ENCODE results near the gene OR11A1. TPM values are rescaled to one million over a fixed set of nuclear protein-coding genes. Genes with fewer than 3 reads are reported as not detected.
"Not testable (repeated sequence)": the region's sequence is repeated elsewhere in the genome, so short reads cannot be mapped to it uniquely, and the experiment has no call there.

The OR11A1 gene
- total RNA-seq, 1 donor from 2014 or later = not detected

DNA sequence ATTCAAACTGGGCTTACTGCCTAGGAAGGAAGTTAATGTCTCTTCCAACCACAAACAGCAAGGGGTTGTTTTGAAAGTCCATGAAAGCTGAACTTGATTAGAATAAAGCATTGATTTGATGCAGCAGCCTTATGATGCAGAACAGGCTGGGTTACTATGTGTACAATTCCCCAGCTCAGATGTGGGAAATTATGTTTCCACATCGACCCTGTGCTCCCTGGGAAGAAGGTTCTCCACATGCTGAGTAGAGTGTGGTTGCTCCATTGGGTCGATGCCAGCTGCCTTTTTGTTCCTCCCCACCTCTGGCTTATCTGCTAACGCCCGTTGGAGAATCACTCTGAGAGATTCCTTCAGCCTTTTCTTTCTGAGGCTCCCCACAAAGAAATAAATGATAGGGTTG lies 29.7 kb upstream of the OR11A1 start:
- no peak for ATAC-seq (ENCODE audit: poor library complexity)
- no peak for DNase-seq
- intact Hi-C loops (cut with DNase I) = no loop called here

DNA sequence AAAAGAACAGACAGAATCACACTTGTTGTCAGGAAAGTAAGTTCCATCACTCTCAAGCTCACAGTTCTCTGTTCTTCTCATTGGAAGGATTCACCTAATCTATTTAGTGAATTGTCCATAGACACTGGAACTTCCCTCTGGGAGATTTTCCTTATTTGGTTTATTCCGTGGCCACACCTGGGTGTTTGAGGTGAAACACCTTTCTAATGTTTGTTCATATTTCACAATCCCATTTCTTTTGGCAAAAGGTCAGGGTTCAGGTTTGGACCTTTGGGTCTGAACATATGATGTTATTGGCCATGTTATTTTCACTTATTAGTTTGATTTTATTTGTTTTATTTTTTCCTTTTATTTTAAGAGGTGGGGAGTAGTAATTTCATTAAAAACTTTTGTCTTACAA lies 26.9 kb upstream of the OR11A1 start:
- intact Hi-C loops (cut with DNase I) = no loop called here

DNA sequence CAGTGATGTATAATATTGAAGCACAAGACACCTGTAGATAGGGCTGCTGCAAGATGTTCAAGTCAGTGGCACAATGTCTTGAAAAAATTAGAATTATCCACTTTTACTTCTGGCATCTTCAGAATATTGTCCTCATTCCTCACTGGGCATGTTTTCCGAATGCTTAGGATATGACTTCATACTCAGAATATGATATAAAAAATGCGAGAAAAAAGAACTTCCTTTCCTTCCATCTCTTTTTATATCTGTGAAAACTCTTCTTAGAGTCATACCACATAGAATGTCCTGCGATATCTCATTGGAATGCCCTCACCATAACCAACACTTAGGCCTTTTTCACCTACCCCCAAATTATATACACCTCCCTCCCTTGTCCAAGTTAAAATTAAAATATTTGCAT lies 26.3 kb upstream of the OR11A1 start:
- DNase-seq = no peak
- ATAC-seq (ENCODE audit: poor library complexity) = no peak
- intact Hi-C loops (cut with DNase I) = no loop called here

More for the DNA sequence above, 26.9 kb upstream of the OR11A1 start:
- ATAC-seq (ENCODE audit: poor library complexity) = no peak
- no peak for DNase-seq

DNA sequence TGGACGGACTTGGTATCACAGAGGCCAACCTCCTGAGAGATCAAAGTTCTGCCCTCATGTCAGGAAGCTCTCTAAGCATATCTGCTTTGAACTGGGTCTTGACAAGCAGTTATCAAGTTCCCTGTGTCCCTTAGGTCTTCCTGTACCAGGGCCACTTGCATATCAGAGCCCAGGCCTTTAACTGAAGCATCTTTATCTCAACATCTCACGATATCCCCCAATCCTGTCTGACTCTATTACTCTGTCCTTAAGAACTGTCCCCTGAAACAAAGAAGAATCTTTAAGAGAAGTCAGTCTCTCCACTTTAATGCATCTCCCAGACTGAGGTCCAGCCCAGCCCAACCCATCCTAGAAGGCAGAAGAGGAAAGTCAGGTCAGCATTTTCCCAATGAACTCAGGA lies 22.7 kb upstream of the OR11A1 start:
- DNase-seq (no peak), ATAC-seq (ENCODE audit: poor library complexity) (no peak)
- intact Hi-C loops (cut with DNase I) = no loop called here

DNA sequence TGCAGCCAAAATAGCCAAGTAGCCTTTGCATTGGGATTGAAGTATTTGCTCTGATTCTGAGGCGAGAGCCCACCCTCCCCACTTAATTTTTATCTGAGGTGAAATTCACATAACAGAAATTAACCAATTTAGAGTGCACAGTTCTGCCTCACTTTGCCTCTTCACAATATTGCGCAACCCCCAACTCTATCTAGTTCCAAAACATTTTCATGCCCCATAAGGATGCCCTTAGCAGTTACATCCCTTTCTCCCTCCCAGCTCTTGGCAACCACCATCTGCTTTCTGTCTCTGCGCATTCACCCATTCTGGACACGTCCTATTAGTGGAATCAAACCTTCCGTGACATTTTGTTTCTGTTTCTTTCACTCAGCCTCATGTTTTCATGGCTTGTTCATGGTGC lies 21.9 kb upstream of the OR11A1 start:
- ATAC-seq (ENCODE audit: poor library complexity) = no peak
- intact Hi-C loops (cut with DNase I) = no loop called here
- DNase-seq = no peak

DNA sequence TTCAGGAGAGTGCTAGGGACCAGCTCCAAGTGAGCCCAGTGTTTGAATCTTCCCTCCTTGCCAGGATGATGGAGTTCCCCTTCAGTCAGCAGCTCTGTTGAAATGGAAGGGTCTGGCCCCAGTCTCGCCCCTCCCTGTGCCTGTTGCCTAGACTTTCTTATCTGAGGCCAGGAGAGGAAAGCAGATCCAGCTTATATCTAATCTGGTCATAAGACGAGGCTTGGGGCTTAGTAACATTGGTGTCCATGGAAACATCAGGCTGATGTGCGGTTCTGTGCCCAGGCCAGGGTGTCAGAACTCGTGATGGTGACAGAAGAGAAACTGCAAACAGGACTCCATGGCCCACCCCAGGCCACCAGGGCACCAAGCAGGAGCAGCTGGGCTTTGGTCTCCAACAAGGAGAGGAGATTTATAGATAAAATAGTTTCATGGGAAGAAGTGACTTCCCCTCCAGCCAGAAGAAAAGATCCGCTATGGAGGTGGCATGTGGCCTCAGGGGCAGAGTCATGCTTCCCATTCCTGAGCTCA lies 21.1 kb upstream of the OR11A1 start:
- DNase-seq = no peak
- no peak for ATAC-seq (ENCODE audit: poor library complexity)

DNA sequence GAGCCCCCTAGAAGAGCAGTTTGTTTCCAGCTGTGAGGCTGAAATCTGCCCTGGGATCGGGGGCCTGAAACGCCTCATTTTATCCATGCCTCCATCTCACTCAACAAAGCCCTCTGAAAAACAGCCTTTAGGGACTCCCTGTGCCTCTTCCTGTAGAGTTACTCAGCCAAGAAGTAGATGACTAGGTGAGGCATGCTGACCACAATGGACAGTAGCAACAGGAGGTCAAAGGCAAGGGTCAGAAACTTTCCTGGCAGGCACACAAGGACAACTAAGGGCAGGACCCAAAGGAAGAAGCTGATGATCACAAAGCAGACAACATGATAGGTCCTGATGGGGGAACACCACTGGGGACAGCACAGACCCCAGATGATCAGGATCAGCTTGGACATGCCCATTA lies 18.1 kb upstream of the OR11A1 start:
- intact Hi-C loops (cut with DNase I) = no loop called here
- ATAC-seq (ENCODE audit: poor library complexity) = no peak

More for the DNA sequence above, 21.1 kb upstream of the OR11A1 start:
- intact Hi-C loops (cut with DNase I) = no loop called here

DNA sequence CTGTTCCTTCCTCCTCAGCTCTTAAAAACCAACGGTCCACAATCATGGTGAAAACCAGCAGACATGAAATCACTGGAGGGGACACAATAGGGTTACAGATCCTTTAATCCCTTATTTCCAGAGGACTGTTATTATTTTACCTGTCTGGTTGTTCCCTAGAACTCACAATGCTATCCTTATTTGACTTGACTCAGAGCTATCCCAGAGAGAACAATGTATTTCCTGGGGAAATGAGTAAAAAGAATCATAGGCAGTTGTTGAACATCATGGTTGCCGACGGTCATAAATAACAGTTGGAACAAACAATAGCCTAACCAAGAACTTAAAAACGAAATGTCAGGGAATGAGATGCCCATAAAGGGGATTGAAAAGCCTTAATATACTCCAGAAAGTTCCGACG lies 9.4 kb upstream of the OR11A1 start:
- DNase-seq = no peak
- intact Hi-C loops (cut with DNase I) = no loop called here
- no peak for ATAC-seq (ENCODE audit: poor library complexity)

More for the DNA sequence above, 18.1 kb upstream of the OR11A1 start:
- DNase-seq = no peak

DNA sequence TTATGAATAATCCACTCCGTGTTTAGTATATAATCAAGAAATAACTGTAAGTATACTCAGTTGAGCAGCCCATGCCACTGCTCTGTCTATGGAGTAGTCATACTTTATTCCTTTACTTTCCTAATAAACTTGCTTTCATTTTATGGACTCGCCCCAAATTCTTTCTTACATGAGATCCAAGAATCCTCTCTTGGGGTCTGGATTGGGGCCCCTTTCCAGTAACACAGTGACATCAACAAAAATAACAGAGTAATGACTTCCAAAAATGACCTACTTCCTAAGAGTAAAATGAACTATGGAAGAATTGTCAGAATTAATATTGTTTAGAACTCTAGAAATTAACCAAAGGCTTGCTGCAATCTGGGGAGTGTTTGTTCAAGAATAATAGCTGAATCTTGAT lies 8.9 kb upstream of the OR11A1 start:
- intact Hi-C loops (cut with DNase I) = no loop called here
- ATAC-seq (ENCODE audit: poor library complexity) (no peak), DNase-seq (no peak)

DNA sequence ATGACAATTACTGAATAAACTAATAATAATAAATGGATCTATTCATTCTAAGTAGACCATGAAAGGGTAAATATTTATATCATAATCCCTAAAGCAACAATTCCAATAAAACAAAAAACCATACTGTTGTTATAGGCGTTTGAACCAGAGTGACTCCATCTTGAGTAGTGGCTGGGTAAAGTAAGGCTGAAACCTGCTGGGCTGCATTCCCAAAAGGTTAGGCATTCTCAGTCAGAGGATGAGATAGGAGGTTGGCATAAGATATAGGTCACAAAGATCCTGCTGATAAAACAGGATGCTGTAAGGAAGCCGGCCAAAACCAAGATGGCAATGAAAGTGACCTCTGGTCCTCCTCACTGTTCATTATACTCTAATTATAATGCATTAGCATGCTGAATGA lies 8.4 kb upstream of the OR11A1 start:
- DNase-seq (no peak), ATAC-seq (ENCODE audit: poor library complexity) (no peak)
- intact Hi-C loops (cut with DNase I) = no loop called here

DNA sequence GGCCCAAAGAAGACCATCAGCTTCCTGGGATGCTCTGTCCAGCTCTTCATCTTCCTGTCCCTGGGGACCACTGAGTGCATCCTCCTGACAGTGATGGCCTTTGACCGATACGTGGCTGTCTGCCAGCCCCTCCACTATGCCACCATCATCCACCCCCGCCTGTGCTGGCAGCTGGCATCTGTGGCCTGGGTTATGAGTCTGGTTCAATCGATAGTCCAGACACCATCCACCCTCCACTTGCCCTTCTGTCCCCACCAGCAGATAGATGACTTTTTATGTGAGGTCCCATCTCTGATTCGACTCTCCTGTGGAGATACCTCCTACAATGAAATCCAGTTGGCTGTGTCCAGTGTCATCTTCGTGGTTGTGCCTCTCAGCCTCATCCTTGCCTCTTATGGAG lies 5.2 kb upstream of the OR11A1 start:
- no peak for DNase-seq
- intact Hi-C loops (cut with DNase I) = no loop called here
- no peak for ATAC-seq (ENCODE audit: poor library complexity)

DNA sequence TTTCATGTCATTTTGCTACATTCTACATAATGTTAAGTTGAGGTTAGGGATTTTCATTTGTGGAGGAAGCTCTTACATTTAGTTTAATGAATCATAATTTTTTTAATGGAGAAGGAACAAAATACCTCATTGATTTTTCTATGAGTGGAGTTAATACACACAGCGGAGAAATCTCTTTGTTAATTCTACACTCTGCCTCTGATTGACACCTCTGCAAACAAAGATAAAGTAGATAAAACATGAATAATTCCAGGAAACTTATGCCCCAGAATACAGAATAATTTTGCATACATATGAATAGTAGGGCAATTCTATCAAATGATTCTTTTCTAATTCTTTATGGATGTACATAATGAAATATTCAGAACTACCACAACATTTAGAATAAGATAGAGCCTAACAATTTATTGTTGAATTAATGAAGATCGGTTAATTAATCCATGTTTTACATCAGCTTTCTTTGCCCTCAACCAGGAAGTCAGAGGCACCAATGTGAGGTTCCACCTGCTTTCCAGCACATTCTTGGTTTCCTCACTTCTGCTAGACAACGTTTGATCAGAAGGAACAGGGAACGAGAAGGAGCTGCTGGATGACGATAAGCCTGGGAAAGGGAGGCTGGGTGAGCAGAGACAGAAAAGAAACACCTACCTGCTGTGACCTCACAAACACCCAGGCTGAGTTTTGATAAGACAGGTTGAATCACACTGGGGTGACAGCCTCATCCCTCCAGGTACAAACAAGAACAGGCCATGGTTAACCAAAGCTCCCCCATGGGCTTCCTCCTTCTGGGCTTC lies 4.3 kb upstream of the OR11A1 start:
- intact Hi-C loops (cut with DNase I) = no loop called here
- DNase-seq (no peak), ATAC-seq (ENCODE audit: poor library complexity) (no peak)

DNA sequence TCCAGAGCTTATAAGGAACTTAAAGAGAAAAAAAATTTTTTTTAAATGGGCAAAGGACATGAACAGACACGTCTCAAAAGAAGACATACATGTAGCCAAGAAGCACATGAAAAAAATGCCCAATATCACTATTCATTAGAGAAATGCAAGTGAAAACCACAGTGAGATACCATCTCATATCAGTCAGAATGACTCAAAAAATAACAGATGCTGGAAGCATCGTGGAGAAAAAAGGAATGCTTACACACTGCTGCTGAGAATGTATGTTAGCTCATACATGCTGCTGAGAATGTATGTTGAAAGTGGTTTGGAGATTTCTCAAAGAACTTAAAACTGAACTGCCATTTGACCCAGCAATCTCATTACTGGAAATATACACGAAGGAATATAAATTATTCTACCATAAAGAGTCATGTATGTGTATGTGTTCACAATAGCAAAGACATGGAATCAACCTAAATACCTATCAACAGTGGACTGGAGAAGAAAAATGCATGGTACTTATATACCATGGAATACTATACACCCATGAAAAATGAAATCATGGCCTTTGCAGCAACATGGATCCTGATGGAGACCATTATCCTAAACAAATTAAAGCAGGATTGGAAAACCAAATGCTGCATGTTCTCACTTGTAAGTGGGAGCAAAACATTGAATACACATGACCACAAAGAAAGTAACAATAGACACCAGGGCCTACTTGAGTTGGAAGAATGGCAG lies 5.2 kb downstream of the OR11A1 start:
- DNase-seq (no peak), ATAC-seq (ENCODE audit: poor library complexity) (no peak)
- intact Hi-C loops (cut with DNase I) = no loop called here

DNA sequence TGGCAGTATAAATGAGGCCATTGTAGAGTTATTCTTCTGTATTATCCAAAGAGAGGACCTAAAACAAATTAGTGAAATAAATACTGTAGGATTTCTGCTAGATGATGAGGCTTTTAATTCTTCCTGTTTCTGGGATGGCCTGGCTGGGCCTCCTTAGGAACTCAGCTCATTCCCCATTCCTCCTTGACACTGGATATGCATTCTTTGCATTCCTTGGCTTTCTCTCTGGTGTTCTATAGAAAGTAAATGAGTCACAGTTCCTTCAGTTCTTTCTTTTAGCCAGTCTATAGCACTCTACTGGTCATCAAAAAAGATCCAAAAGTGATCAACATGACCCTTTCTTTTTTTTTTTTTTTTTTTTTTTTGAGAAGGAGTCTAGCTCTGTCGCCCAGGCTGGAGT lies 9.2 kb downstream of the OR11A1 start:
- intact Hi-C loops (cut with DNase I) = no loop called here
- ATAC-seq (ENCODE audit: poor library complexity) = no peak

DNA sequence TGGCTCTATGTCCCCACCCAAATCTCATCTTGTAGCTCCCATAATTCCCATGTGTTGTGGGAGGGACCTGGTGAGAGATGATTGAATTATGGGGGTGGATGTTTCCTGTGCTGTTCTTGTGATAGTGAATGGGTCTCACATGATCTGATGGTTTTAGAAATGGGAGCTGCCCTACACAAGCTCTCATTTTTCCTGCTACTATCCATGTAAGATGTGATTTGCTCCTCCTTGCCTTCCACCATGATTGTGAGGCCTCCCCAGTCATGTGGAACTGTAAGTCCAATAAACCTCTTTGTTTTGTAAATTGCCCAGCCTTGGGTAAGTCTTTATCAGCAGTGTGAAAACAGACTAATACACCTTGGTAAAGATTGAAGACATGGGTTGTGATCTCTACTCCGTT lies 12.8 kb downstream of the OR11A1 start:
- intact Hi-C loops (cut with DNase I); DNase-seq; ATAC-seq (ENCODE audit: poor library complexity): not testable (repeated sequence)

More for the DNA sequence above, 9.2 kb downstream of the OR11A1 start:
- no peak for DNase-seq

DNA sequence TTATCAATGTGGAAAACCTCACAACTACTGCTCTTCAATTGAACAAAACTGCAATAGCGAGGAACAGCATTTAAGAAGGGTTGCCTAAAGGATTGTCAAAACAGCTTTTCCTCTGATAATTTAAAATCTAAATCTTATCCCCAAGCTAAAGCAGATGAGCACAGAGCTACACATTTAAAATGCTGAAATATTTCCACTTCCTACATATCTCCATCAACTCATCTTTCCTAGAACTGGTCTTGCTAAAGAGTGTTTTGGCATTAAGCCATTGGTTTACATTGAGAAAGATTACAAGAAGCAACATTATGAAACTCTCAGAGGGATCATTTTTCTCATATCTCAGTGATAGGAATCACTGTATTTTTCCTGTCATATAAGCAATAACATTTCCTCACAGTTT lies 14.2 kb downstream of the OR11A1 start:
- intact Hi-C loops (cut with DNase I) = no loop called here
- ATAC-seq (ENCODE audit: poor library complexity) (no peak), DNase-seq (no peak)

DNA sequence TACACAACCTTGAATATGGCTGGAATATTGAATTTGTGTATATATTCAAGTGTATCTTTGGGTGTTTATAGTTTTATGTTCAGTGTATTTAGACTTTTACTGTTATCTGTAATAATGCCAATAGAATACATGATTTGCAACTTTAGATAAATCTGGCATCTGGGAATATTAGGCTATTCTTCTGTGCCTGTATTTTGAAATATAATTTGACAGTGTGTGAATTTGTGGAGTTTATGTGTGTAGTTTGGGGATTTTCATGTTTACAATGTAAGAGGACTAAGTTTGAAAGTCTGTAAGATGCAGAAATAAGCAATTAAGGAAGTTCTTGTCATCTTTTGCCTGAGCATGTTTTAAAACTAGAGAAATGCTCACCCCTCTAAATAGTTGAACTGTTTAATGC lies 17.9 kb downstream of the OR11A1 start, which contains the start of gene OR10C1:
OR10C1 (plus strand) TSS at position 301 of the 400 bp plus-strand sequence. CDS start 710 bp downstream, outside the sequence.
- intact Hi-C loops (cut with DNase I) = no loop called here
- no peak for ATAC-seq (ENCODE audit: poor library complexity)
- no peak for DNase-seq

DNA sequence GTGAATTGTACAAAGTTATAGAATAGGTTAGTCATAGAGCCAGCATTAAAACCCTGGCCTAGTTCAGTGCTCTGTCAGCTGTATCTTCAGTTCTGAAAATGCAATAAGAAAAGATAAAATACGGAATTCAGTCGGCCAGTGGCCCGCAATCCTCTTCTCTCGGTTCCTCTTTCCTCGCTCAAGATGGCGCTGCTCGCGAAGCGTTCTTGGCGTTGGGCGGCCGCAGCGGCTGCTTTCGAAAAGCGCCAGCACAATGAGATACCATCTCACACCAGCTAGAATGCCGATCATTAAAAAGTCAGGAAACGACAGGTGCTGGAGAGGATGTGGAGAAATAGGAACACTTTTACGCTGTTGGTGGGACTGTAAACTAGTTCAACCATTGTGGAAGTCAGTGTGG lies 20.1 kb downstream of the OR11A1 start:
- DNase-seq; intact Hi-C loops (cut with DNase I); ATAC-seq (ENCODE audit: poor library complexity): not testable (repeated sequence)

DNA sequence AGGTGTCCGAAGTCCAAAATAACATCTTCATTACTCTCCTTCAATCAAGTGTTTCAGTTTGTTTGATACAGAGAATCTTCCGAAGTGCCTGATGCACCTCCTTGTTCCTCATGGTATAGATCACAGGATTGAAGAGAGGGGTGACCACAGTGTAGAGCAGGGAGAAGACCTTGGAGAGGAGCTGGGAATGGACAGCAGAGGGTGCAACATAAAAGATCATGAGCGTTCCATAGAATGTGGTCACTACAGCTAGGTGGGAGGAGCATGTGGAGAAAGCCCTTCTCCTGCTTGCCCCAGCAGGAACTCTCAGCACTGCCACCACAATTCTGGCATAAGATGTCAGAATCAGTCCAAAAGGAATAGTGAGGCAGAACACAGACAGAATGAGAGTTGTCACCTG lies 30.2 kb downstream of the OR11A1 start:
- DNase-seq (no peak), ATAC-seq (ENCODE audit: poor library complexity) (no peak)
- intact Hi-C loops (cut with DNase I) = no loop called here

DNA sequence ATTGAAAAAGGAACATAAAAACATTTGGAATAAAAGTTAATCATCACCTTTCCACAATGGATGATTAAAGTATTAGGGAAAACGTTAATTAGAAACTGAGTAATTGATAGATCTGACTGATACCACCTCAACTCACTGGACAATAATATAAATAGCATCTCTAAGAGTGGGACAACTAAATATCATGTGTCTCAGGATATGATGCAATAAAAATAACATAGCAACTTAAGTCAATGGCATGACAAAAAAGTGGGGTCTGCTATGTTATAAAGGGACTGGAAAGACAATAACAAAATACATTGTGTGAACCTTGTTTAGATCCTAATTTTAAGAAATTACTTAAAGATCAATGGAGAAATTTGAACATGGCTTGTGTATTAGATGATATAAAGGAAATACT lies 31.8 kb downstream of the OR11A1 start:
- ATAC-seq (ENCODE audit: poor library complexity) = no peak
- intact Hi-C loops (cut with DNase I) = no loop called here
- no peak for DNase-seq

Data from Right ventricle myocardium superior (tissue), 1 donor.